HG02588 (cell line): ENCODE results near the gene CLDN4.

Source experiments
- ATAC-seq: cut with Tn5 transposase; IDR thresholded peaks from one replicate; pipeline ENCODE4 v1.9.1; 2021; ENCODE audit warnings: mild to moderate bottlenecking, moderate library complexity; ENCODE audit not compliant: unreplicated experiment

CLDN4 gene

GRCh38 chr7:73871163-73872011, 40.6 kb downstream of the CLDN4 start:
- no peak for ATAC-seq

- no peak for ATAC-seq
Observed at GRCh38 chr7:73872056-73872908, 41.5 kb downstream of the CLDN4 start.

- ATAC-seq, result no peak
Observed at GRCh38 chr7:73876361-73876760, 45.6 kb downstream of the CLDN4 start.

DNA sequence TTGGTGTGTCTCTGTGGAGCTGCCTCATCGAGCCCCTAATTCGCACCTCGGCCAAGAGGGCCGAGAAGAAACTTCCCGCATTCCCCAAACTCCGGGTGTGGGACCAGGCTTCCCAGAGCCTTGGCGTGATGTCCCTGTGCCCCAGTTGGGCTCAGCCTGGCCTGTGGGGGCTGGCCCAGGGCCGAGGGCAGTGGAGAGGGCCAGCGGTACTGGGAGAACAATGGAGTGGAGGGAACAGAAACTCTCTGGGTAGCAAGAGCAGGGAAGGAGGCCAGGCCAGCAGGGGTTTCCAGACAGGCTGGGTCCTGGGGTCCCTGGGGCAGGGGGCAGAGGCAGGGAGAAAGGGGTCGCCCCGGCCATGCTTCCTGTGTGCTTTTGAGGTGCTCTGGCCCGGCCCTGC, 46.2 kb downstream of the CLDN4 start:
- no peak for ATAC-seq

- no peak for ATAC-seq
Observed at GRCh38 chr7:73879977-73880681, 49.3 kb downstream of the CLDN4 start.

GRCh38 chr7:73880755-73881328, 50.0 kb downstream of the CLDN4 start:
- ATAC-seq, result no peak

DNA sequence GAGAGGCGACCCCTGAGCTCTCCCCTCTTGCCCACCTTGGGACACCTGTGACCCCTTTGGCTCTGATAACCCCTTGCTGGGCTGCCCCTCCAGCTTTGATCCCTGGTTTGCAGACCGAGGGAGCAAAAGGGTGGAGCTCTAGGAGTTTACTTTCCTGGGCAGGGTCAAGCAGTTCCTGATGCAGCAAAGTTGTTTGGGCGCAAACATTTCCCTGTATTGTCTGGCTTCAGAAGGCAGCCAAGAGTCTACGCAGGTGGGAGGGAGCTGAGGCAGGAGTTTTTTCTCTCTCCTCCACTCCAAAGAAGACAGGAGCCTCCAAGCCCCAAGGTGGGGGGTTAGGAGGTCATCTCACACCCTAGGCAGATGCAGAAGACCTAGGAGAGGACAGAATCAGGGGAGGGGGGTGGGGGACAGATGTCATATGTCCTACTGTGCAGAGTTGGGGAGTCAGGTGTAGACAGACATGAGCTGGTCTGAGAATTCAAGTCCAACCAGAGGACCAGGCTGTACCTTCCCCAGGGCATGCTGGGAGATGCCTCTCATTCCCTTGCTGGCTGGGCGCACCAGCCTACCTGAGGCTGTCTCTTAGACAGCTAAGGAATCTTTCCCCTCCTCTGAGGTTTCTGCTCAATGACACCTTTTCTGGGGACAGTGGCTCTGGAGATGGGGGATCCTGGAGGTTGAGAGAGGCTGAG, 50.7 kb downstream of the CLDN4 start:
- no peak for ATAC-seq

DNA sequence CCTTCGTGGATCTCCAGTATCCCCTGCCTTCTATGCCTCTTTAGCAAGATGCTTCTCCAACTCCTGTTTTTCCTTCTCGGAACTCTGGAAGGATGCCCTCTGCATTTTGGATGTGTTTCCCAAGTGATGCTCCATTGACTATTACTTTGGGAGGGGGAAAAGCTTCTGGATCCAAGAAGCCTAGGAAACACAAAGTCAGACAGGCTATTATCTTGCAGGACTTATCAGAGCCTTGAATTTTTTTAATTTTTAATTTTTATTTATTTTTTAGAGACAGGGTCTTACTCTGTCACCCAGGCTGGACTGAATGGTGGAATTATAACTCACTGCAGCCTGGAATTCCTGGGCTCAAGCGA, 51.2 kb downstream of the CLDN4 start:
- no peak for ATAC-seq
